Occipital lobe (tissue), 2 donors: ENCODE measurements around the gene MYO7B. TPM values are rescaled to one million over a fixed set of nuclear protein-coding genes. Genes with fewer than 3 reads are reported as not detected.

ENCODE experiments used
- DNase-seq: peaks from one replicate; lab custom pipeline; 2025; lab: John Stamatoyannopoulos, UW
- total RNA-seq: library from RNA; depleted of rRNA; stranded (reverse); fragments of >200 nt; gene quantifications from one replicate; pipeline ENCODE4 v1.2.3, GENCODE V29; 2014

MYO7B gene
- total RNA-seq, 1 donor from 2014 or later: not detected

DNA sequence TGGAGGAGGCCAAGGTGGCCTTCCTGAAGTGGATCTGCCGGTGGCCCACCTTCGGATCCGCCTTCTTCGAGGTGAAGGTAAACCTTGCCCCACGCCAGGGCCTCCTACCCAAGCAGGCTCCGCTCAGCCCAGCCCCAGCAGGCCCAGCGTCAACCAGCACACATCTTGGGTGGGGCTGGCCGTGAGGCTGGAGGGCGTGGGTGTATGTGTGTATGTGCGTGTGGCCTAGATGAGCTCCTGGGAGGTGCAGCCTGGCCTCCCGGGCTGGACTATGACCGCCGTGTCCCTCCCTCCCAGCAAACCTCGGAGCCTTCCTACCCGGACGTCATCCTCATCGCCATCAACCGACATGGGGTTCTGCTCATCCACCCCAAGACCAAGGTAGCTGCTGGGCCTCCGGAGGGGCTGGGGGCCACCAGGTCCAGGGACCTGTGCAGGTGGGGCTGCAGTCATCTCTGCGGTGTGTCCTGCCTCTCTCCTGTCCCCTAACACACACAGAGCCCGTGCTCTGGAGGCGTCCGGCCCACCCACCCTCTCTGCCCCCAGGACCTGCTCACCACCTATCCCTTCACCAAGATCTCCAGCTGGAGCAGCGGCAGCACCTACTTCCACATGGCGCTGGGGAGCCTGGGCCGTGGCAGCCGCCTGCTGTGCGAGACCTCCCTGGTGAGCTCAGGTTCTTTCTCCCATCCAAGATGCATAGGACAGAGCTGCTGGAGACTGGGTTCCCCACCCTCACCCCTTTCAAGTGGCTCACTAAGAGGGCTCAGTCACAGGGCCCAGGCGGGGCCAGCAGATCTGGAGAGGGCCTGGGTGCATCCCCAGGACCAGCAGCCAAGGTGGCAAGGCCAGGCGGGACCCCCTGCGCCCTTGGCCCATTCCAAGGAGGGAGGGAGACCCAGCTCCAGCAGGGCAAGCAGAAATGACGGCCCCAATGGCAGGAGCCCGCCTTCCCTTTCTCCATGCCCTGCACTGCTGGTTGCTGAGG lies 101.1 kb downstream of the MYO7B start:
- DNase-seq: no peak

DNA sequence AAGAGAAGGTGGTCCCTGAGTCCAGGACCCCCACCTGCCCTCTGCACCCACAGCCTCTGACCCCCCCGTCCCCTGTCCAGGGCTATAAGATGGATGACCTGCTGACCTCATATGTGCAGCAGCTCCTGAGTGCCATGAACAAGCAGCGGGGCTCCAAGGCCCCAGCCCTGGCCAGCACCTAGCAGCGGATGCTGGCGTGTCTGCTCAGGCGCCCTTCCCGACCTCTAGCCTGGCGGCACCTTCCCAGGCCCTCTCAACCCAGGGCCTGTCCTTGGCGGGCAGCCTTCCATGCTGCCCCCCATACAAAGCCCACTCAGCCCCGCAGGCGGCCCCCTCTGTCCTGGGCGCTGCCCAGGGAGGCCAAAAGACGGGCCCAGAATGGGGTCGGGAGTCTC lies 101.8 kb downstream of the MYO7B start:
- DNase-seq: no peak

DNA sequence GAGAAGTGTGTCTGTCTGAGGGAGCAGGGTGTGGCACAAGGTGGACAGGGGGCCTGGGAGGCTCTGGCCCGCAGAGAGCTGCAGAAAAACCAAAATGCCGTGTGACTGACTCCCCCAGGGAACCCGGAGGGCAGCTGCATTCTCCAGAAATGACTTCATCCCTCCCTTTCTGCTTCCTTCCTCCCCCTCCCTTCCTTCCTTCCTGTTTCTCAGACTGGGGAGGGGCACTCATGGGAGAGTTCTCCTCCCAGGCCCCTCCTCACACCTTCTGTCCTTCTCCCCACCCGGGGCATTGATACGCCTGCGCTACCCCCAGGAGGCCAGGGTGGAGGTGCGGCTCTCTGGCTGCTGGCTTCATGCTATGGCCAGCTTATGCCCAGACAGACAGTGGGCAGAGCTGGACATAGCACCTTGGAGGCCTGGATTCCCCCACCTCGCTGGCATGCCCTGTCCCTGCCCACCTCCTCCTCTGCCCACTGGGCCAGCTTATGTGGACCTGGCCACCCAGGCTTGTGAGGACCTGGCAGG lies 102.3 kb downstream of the MYO7B start:
- DNase-seq: no peak

DNA sequence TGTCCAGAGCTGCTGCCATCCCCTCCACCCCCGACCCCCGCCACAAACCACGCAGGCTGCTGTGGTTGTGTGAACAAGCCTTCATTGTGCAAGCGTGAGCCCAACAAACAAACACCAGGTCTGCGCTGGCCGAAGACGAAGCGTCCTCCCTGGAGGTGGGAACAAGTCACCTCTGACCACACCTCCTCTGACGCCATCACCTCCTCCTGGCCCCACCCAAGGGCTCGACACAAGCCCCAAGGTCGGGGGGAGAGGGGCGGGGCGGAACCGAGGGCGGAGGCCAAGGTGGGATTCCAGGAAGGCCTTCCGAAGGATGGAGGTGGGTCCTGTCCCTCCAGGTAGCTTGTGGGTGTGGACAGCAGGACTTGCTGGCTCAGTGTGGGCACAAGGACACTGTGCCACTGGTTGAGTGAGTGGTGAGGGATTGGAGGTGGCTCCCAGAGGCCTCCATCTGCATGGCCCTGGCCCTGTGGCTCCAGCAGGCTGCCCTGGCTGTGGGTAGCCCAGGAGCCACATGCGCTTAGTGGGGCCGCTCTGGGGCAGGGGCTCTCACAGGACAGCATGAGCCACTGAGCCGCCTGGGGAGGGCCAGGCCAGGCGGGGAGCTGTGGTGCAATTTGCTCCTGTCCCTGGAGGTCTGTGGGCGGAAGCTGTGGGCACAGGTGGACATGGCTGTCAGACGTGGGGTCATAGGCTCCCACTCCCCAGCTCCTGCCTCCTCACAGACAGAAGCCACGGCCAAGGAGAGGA lies 103.1 kb downstream of the MYO7B start:
- no peak for DNase-seq

DNA sequence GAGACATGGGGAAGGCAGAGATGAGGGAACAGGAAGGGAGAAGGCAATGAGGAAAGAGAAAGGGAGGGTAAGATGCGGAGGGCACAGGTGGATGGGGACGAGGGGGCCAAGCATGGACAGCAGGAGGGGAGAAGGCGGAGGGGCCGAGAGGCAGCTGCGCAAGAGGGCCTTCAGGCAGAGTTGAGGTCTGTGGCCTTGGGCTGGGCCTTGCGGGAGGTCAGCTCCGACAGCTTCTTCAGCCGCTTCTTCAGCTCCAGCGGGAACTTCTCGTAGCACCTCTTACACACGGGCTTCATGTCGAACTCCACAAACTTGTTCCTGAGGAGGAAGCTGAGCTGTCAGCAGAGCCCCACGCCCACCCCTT lies 103.6 kb downstream of the MYO7B start:
- DNase-seq: no peak

DNA sequence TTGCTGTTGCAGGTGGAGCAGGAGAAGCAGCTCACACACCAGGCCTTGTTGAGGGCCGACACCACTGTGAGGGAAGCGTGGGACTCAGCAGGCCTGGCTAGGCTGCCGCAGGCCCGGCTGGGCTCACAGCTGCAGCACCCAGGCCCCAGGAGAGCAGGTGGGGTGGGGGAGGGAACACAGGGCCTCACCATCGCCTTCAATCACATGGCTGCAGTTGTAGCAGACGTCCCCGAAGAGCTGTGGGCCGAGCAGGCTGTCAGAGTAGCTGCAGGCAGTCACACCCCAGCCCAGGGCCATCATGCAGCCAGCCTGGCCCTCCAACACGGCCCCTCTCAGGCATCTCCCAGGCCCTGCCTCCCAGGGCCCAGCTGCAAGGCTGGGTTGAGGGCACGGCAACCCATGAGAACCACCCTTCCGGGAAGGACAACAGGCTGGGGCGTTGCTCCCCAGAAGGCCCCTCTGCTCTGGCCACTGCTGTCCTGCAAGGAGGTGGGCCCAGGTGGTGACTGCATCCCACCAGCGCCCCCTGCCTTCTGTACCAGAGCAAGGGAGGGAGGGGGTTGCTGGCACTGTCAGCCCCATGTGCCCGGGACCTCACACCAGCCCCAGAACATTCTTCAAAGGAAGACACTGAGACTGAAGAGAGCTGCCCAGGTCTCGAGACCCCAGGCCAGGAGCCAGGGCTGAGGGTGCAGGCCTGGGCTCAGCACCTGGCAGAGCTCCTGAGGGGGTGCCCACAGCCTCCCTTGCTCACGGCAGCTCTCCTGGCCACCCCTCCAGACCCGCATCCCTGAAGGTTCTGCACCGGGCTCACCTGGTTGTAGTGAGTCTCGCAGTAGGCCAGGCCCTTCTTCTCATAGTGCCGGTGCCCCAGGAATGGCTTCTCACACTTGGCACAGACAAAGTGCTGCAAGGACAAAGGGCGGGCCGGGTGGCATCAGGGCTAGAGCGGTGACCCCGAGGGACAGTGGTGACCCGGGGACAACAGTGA lies 104.9 kb downstream of the MYO7B start:
- DNase-seq: no peak

DNA sequence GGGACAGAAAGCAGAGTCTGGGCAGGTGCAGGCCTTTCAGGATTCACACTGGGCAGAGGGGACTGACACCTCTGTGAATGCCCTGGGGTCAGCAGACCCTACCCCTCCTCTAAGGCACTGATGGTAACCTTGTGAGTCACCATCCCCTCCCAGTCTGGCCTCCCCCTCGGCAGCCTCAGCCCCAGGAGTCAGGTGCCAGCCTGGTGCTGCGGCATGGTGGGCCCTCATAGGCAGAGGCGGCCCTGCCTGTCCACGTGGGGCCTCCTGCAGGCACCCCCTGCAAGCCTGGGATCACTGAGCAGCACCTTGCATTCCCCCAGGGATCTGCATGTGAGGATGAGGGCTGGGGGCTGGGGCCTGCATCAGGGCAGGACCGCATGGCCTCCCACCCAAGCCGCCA lies 105.7 kb downstream of the MYO7B start:
- no peak for DNase-seq

DNA sequence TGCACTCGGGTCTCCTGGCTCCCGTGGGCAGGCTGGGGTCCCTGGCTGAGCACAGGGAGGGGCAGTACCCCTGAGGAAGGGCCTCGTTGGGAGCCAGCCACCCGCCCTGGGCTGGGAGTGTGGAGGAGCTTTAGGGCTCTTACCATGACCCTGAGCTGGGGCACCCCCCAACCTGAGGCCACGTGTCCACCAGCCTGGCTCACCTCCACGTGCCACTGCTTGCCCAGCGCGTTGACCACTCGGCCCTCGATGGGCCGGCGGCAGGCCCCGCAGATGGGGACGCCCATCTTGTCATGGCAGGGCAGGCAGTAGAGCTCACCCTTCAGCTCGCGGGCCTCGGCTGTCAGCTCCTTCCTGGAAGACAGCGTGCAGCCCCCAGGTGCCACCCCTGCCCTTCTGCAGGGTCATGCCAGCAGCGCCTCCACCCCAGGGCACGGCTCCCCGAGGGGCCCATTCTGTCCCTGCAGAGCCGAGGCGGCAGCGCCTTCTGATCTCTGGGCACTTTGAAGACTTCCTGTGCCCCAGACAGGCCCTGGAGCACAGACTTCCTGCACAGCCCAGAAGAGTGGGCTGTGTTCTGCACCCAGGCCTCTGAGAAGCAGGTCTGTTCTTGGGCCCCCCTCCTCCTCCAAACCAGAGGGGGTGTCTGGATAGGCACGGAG lies 106.5 kb downstream of the MYO7B start:
- DNase-seq: no peak

DNA sequence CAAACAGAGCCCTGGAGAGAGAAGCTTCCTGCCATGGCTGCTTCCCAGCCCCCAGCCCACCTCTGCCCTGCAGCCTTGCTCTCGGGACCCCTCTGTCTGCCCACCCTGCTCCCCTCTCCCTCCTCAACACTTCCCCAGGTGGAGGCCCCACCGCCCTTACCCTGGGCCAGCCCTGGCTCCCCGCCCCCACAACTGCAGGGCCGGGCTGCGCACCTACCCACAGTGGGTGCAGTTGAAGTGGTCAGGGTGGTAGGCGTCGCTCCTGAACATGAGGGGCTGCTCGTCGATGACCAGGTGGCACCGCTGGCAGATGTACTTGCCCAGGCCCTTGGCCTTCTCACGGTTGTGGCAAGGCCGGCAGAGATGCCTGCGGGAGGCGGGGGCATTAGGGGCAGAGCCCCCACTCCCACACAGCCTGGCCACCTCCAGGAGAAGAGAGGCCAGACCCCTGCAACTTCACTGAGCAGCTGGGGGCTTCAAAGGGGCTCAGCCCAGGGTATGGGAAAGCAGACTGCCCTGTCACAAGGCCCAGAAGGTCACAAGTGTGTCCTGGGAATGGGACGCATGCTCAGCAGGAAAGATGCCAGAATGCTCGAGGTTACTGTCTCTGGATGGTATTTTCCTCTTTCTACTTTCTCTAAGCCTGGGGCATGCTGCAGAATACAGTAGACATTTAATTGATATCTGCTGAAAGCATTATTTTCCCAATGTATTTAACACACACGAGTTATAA lies 107.4 kb downstream of the MYO7B start:
- DNase-seq: no peak

DNA sequence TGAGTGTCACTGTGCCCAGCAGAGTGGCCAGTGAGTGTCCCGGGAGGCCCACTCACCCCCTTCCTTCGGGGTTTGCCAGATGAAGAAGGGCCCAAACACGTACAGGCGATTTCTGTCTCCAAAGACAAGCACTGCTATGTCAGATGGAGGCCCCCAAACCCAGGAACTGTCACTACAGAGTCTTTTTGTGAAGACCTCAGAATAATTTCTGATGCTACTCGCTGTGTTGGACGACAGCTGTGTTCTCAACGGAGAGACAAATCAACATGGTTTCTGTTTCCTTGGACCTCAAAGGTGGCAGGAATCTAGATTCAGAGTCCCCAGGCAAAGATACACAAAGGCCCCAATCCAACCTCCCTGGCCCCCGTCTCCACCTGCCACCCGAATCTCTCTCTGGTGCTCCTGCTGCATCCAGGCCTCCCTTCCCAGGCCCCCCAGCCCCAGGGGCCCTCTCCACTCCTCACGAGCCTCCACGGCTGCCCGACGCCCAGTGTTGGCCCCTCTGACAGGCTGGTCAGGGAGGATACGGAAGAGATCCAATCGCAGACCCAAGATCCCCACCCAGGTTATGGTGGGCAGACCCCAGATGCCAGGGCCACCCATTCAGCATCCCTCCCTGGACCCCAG lies 108.1 kb downstream of the MYO7B start:
- DNase-seq: no peak

DNA sequence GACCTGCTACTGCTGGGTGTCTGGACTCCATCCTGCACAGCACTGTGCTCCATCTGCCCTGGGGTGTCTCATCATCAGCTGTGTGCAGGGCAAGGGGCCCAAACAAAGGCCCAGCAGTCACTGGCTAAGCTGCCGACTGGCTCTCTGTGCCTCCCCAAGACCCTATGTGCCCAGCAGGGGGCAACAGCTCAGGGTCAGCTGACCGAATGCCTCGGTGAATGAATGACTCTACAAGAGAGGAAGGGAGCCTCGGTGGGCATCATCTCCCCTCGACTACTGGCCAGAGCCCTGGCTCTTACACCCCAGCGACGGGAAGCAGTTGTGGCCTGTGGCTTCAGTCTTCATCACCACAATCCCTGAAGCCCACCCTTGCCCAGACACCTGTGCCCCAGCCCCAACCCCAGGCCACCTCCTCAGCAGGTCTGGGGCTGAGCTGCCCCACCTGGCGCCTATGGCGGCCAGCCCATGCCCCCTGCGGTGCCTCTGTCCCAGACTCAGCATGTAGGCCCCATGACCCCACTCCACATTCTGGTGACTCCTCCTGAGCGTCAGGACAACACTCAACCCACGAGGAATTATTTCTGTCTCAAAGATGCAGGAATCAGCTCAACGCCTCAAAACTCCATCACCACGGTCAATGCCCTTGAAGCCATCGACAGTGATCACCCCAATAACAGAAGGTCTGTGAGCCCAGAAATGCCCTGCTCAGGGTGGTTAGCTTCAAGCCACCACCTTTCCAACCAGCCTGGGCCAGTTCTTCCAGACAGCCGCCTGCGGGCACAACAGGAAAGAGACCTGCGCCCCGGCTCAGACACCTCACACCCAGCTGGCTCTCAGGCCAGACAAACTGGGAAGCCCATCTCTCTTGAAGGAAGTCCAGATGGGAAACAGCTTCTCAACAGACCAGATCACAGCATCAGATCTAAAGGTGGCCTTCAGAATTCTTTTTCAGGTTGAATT lies 108.9 kb downstream of the MYO7B start:
- no peak for DNase-seq

DNA sequence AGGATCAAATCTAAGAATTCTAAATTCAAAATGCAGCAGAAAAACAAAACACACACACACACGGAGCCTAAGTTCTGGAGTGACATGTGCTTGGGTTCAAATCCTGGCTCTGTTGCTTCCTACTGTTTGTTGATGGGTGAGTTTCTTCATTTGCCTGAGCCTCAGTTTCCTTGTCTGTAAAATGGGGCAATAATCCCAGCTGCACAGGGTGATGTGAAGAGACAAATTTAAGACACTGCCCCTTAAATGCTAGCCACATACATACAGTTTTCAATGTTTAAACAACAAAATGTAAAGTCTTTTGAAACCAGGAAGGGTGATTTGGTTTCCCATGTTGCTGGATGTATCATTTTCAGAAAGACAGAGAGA lies 109.5 kb downstream of the MYO7B start:
- no peak for DNase-seq

DNA sequence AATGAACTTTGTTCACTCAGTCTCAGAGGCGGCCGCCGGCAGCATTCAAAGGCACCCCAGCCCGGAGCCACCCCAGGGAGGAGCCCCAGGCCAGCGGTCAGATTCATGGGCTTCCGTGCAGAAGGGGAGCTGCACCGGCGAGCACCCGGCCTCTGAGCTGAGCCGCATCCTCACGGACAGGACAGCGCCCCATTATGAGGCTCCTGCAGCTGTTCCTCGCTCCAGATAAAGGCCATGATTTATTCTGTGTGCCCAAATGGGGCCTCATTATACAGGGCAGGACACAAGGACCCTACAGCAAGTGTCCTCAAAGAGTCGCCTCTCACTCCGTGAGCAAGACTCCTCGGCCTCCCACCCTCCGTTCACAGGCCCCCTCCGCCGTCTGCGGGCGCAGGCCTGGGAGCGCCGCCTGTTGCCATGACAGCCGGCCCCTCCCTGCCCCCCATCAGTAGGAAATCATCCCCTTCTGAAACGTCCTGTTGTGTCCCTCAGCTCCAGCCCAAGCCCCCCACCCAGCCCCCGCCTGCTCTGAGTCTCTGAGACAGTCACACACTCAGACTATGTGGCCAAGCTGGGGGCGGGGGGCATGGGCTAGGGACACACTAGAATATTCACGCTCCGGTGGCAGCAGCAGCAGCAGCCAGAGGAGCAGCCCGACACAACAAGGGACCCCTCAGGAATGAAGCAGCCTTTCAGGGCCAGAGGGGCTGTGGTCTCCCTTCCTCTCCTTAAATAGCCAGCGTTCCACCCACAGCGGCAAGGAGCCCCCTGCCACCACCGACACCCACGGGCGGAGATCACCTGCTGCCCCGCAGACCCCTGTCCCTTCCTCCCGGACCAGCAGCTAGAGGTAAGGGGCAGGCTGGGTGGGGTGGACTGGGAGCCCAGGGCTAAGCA lies 110.2 kb downstream of the MYO7B start, which contains the start of gene GPR17:
TSS of gene GPR17 (plus strand) at position 759 of the 897 bp plus-strand sequence. CDS start 4,583 bp downstream, outside the sequence.
- no peak for DNase-seq

DNA sequence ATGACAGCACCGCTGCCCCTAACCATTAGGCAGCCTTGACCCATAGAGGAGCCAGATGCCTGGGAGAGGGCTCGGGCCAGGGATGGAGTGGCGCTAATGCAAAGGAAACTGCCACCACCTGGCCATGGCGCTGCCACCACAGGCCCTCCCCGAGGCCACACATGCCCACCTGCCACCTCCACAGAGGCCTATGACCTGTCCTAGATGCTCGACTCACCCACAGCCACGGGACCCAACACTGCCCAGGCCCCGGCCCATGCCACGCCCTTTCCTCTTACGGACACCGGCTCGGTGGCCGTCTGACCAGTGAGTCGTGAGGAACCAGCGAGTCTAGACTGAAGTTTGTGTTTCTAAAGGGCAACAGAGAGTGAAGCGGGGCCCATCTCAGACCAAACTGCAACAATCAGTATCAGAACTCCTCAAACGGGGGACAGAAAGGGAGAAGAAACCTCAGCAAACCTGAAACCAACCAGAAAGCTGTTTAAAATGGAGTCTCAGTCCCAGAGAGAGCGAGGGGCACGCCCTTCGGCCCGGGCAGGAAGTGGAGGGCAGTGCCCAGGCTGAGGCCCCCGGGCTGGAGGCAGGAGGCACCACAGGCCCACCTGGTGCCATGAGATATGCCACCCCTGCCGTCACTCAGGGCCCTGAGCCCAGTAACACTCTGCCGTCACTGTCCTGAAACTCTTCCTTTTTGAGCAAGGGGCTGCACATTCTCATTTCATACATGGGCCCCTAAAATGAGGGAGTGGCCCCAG lies 111.2 kb downstream of the MYO7B start:
- no peak for DNase-seq

DNA sequence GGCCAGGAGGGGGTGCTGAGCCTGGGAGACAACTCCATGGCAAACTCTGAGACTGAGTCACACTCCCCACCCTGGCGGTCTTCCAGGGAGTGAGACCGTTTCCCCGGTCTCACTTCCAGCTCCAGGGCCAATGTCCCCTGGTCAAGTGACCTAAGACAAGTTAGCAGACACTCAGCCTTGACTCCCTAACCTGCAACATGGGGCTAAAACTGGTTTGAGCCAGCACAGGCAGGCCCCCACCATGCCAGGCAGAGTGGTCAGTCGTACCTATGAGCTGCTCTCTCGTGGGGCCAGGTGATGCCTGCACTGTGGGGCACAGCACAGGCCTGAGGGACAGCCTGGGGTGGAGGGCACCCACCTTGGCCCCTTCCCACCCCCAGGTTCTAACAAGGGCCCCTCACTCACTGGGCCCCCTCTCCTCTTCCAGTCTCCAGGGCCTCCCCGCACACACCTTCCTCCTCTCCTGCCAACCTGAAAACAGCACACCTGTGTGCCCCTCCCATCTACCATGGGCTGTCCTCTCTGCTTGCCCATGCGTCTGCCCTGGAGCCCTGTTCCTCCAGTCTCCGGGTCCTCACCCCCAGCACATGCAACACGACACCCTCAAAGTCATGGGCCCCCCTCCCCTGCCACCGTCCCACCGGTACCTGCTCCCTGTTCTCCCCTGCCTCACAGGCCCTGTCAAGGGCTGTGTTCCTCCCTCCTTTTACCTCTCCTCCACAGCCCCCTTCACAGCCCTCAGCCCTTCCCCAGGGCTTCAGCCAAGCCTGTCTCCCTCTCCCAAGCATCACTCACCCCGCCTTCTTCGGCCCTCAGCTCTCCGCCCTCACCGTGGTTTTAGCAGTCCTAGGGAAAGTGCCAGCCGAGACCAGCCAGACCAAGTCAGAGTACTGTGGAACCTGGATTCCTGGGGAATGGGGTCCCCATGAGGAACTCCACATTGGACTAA lies 112.0 kb downstream of the MYO7B start:
- no peak for DNase-seq
